HepG2 (cell line): ENCODE data around the gene CYP2A6. TPM values are rescaled to one million over a fixed set of nuclear protein-coding genes. Genes with fewer than 3 reads are reported as not detected.

Experiments
- AGO2 ChIP-seq: fragments of 200-400 bp; formaldehyde crosslinking; optimal IDR thresholded peaks from 2 replicates; pipeline ENCODE3; 2017; ENCODE audit warnings: mild to moderate bottlenecking, low read depth, low read length, moderate library complexity
- ARHGAP35 ChIP-seq: sonication (generic); formaldehyde crosslinking; IDR thresholded peaks from 2 replicates; pipeline ENCODE4 v1.9.0; 2022; ENCODE audit warnings: mild to moderate bottlenecking, inconsistent platforms, moderate library complexity, missing genetic modification reagents, borderline replicate concordance
- CBX1 ChIP-seq: IDR thresholded peaks from one replicate; pipeline ENCODE4 v1.6.1; 2016; ENCODE audit warnings: antibody characterized with exemption, low read depth
- DMAP1 ChIP-seq: IDR thresholded peaks from 2 replicates; pipeline ENCODE4 v1.6.1; 2016
- DNMT1 ChIP-seq: sonication (generic); formaldehyde crosslinking; IDR thresholded peaks from 2 replicates; pipeline ENCODE4 v1.5.1; 2020; ENCODE audit warnings: mild to moderate bottlenecking, missing genetic modification reagents
- E2F1 ChIP-seq: sonication (generic); formaldehyde crosslinking; IDR thresholded peaks from 2 replicates; pipeline ENCODE4 v1.5.0; 2020; ENCODE audit warnings: missing genetic modification reagents
- FOSL1 ChIP-seq: sonication (generic); formaldehyde crosslinking; IDR thresholded peaks from 2 replicates; pipeline ENCODE4 v1.9.0; 2021; ENCODE audit warnings: missing genetic modification reagents, borderline replicate concordance
- FOXK1 ChIP-seq: sonication (generic); formaldehyde crosslinking; IDR thresholded peaks from 2 replicates; pipeline ENCODE4 v1.4.0; 2020; ENCODE audit warnings: low read depth, missing genetic modification reagents, borderline replicate concordance
- FOXK2 ChIP-seq: fragments of 450-650 bp; IDR thresholded peaks from 2 replicates; pipeline ENCODE4 v1.6.1; 2016
- HMG20A ChIP-seq: IDR thresholded peaks from 2 replicates; pipeline ENCODE4 v1.6.1; 2016; ENCODE audit warnings: borderline replicate concordance
- HNF4A ChIP-seq: sonication (generic); formaldehyde crosslinking; IDR thresholded peaks from 2 replicates; pipeline ENCODE4 v1.4.0; 2020; ENCODE audit warnings: missing genetic modification reagents
- IRF1 ChIP-seq: sonication (generic); formaldehyde crosslinking; IDR thresholded peaks from 2 replicates; pipeline ENCODE4 v1.4.0; 2020; ENCODE audit warnings: low read depth, mild to moderate bottlenecking, missing genetic modification reagents
- ISL2 ChIP-seq: sonication (generic); formaldehyde crosslinking; IDR thresholded peaks from 2 replicates; pipeline ENCODE4 v1.5.0; 2020; ENCODE audit warnings: missing genetic modification reagents
- MTF2 ChIP-seq: sonication (generic); formaldehyde crosslinking; IDR thresholded peaks from 2 replicates; pipeline ENCODE4 v1.5.0; 2020; ENCODE audit warnings: missing genetic modification reagents, borderline replicate concordance
- PRDM15 ChIP-seq: sonication (generic); formaldehyde crosslinking; IDR thresholded peaks from 2 replicates; pipeline ENCODE4 v1.4.0; 2020; ENCODE audit warnings: missing genetic modification reagents
- SAFB2 ChIP-seq: sonication (generic); formaldehyde crosslinking; IDR thresholded peaks from 2 replicates; pipeline ENCODE4 v1.5.1; 2020; ENCODE audit warnings: missing genetic modification reagents, low read depth, mild to moderate bottlenecking, borderline replicate concordance
- SP140L ChIP-seq: sonication (generic); formaldehyde crosslinking; IDR thresholded peaks from 2 replicates; pipeline ENCODE4 v1.4.0; 2020; ENCODE audit warnings: missing genetic modification reagents, borderline replicate concordance
- TBX3 ChIP-seq: fragments of 450-650 bp; IDR thresholded peaks from 2 replicates; pipeline ENCODE4 v1.6.1; 2017; ENCODE audit warnings: antibody characterized with exemption, mild to moderate bottlenecking, inconsistent platforms, borderline replicate concordance
- ZBTB20 ChIP-seq: sonication (generic); formaldehyde crosslinking; IDR thresholded peaks from 2 replicates; pipeline ENCODE4 v1.8.1; 2023; ENCODE audit warnings: missing genetic modification reagents, low read depth, mild to moderate bottlenecking, borderline replicate concordance
- ZBTB7A ChIP-seq: sonication (generic); formaldehyde crosslinking; IDR thresholded peaks from 2 replicates; pipeline ENCODE4 v1.8.0; 2022; ENCODE audit warnings: mild to moderate bottlenecking, missing genetic modification reagents
- ZNF20 ChIP-seq: sonication (generic); formaldehyde crosslinking; IDR thresholded peaks from 2 replicates; pipeline ENCODE4 v1.4.0; 2020; ENCODE audit warnings: mild to moderate bottlenecking, moderate library complexity, missing genetic modification reagents
- ZNF562 ChIP-seq: sonication (generic); formaldehyde crosslinking; IDR thresholded peaks from 2 replicates; pipeline ENCODE4 v1.8.0; 2022; ENCODE audit warnings: missing genetic modification reagents, borderline replicate concordance
- ZNF572 ChIP-seq: sonication (generic); formaldehyde crosslinking; IDR thresholded peaks from 2 replicates; pipeline ENCODE4 v1.5.1; 2020; ENCODE audit warnings: mild to moderate bottlenecking, missing genetic modification reagents
- ZSCAN22 ChIP-seq: sonication (generic); formaldehyde crosslinking; IDR thresholded peaks from 2 replicates; pipeline ENCODE4 v1.4.0; 2020; ENCODE audit warnings: mild to moderate bottlenecking, missing genetic modification reagents
- polyA plus RNA-seq, 8 experiments: library from polyadenylated mRNA; depleted of rRNA in 3 of 8; stranded (reverse) in 7 of 8; unstranded in 1 of 8; fragments of >200 nt; fragmentation: Illumina TruSeq in 4 of 8; extraction: Trizol in 4 of 8; gene quantifications; 2 replicates each; pipeline versions ENCODE4 v1.2.1 to v1.2.3, GENCODE V29; 2011 to 2016; ENCODE audit warnings: low read depth in 4 of 8, missing spikeins in 1 of 8, mixed read lengths in 1 of 8; ENCODE audit not compliant: insufficient read depth in 1 of 8
- total RNA-seq, 5 experiments: library from RNA; depleted of rRNA; stranded (reverse); fragments of >200 nt; fragmentation: Illumina TruSeq; extraction: Trizol; gene quantifications; 2 replicates each; pipeline ENCODE4 v1.2.3, GENCODE V29; 2016; ENCODE audit warnings: low read depth in 1 of 5

The CYP2A6 gene
- total and polyA plus RNA-seq, 2 of the 13 experiments (the other 11 are each of a cell fraction or from before 2014, with no cell fraction given): not detected

- TF ChIP-seq FOXK2: peak; percentile 25; the same call in 1 of the 2 replicates
- no peak for TF ChIP-seq ZSCAN22
- TF ChIP-seq SAFB2: no peak
- no peak for TF ChIP-seq ARHGAP35 (CRISPR knock-in tag)
- no peak for TF ChIP-seq AGO2
- TF ChIP-seq MTF2: no peak
- peak; percentile 83 for TF ChIP-seq HNF4A (CRISPR knock-in tag)
- TF ChIP-seq E2F1: peak; percentile 40; the same call in 1 of the 2 replicates
- peak; percentile 81 for TF ChIP-seq DMAP1 (CRISPR knock-in tag)
- TF ChIP-seq CBX1: no peak
- no peak for TF ChIP-seq ZBTB7A
- TF ChIP-seq TBX3: peak; percentile 78; the same call in 1 of the 2 replicates
- TF ChIP-seq IRF1 (CRISPR knock-in tag): no peak
- peak; percentile 87; the same call in 1 of the 2 replicates for TF ChIP-seq FOXK1 (CRISPR knock-in tag)
- TF ChIP-seq SP140L: no peak
- TF ChIP-seq ZBTB20 (CRISPR knock-in tag): no peak
- TF ChIP-seq HMG20A (CRISPR knock-in tag): peak; percentile 93
- TF ChIP-seq ZNF20 (CRISPR knock-in tag): no peak
- no peak for TF ChIP-seq ZNF572
- peak; percentile 85 for TF ChIP-seq ISL2 (CRISPR knock-in tag)
- no peak for TF ChIP-seq ZNF562 (CRISPR knock-in tag)
- TF ChIP-seq FOSL1 (CRISPR knock-in tag): 0 out of 2 replicates have a peak, but pooled peaks have one; percentile 27
- TF ChIP-seq PRDM15 (CRISPR knock-in tag): 0 out of 2 replicates have a peak, but pooled peaks have one; percentile 29
- TF ChIP-seq DNMT1 (CRISPR knock-in tag): no peak
Measured at GRCh38 chr19:40831502-40832430, 18.5 kb downstream of the CYP2A6 start (continued).
